Measurements from ENCODE around the gene GPR143.

GRCh38 chrX:9807355-9808182 lies 41.9 kb upstream of the GPR143 start:
- no peak for TF ChIP-seq CTCF (IDR thresholded peaks at IDR 0.05)
- peak; percentile 31 for TF ChIP-seq POLR2AphosphoS5 (IDR thresholded peaks at IDR 0.05)
- no peak for TF ChIP-seq POLR2A (IDR thresholded peaks at IDR 0.05)

Measured in prostate gland (tissue), 2 donors.